Retinal pigment epithelial cell (primary cell): ENCODE results near the gene TNS3.

ENCODE experiments used
- DNase-seq: peaks from one replicate; pipeline ENCODE4 v3.0.0-alpha.2; 2010; ENCODE audit warnings: low read depth
- H3K4me3 ChIP-seq: 2 replicates; pipeline ENCODE4 v1.5.1; 2011; ENCODE audit warnings: mild to moderate bottlenecking, low read length, control low read depth, moderate library complexity
- CTCF ChIP-seq: conservative IDR thresholded peaks from 2 replicates; pipeline ENCODE4 v1.5.1; 2011; ENCODE audit warnings: low read depth, low read length, control low read depth, inconsistent platforms

TNS3 gene

GRCh38 chr7:47342296-47343060, 239.4 kb downstream of the TNS3 start:
- DNase-seq: no peak
- no peak for TF ChIP-seq CTCF
- H3K4me3 ChIP-seq: no peak overlapping the region

- H3K4me3 ChIP-seq: no peak overlapping the region
- DNase-seq: no peak
- no peak for TF ChIP-seq CTCF
Observed at GRCh38 chr7:47340517-47340916, 241.4 kb downstream of the TNS3 start.

GRCh38 chr7:47338026-47338425, 243.9 kb downstream of the TNS3 start:
- no peak for DNase-seq
- no peak for TF ChIP-seq CTCF
- H3K4me3 ChIP-seq: no peak overlapping the region

DNA sequence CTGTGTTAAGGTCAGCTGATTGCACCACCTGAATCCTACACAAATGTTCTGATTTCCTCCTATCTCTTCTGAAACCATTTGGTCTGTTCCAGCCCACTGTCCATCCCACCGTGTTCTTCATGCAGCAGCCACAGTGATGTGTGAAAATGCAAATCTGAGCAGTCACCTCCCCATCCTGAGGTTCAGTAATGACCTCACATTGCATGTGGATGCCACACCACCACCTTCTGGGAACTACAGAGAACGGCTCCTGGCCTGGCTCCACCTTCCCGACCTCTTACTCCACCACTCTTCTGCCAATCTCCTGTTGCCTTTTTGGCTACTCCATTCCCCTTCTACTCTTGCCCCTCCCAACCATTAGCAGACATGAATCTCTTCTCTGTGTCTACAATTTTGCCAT, 244.4 kb downstream of the TNS3 start:
- no peak for TF ChIP-seq CTCF
- H3K4me3 ChIP-seq: no peak overlapping the region
- no peak for DNase-seq

- no peak overlapping the region for H3K4me3 ChIP-seq
- no peak for DNase-seq
- no peak for TF ChIP-seq CTCF
Observed at GRCh38 chr7:47336472-47337425, 245.2 kb downstream of the TNS3 start.

DNA sequence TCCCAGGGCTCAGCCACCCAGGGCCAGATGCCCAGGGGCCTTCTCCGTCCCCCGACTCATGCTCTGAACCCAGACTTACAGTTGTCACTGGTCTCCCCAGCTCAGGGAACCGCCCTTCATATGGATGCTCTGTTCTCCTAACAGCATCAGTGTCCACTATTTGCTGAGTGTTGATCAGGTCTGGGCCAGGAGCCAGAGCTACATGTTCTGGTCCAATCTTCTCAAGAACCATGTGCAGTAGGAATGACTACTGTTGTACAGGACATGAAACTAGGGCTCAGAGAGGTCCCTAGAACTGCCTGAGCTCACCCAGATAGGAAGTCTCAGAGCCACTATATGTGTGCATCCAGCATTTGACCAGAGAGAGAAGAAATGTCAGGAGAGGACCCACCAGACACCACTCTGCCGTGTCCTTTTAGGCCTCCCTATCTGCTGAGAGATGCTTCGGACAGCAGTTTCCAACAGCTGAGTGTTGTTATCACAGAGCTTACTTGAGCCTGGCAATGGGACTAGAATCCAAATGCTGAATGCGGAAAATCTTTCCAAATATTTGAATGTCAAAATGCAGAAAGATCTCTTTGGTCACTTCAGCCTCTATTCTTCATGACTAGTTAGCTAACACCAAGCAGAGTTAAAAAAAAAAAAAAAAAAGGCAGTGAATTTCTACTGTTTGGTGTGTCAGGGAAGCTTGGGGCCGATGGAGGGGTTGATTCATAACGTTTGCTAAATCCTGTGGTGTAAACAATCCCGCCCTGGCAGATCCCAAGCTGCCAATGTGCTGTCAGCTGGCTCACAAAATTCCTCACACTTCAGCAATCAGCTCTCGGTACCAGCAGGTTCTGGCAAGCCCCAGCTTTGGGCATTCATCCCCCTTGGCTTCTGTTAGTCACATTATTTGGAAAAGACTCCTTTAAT, 246.1 kb downstream of the TNS3 start:
- DNase-seq: no peak
- no peak overlapping the region for H3K4me3 ChIP-seq
- no peak for TF ChIP-seq CTCF
